ENCODE measurements around the gene UQCR11. TPM values are rescaled to one million over a fixed set of nuclear protein-coding genes. Genes with fewer than 3 reads are reported as not detected.

UQCR11 gene
- polyA plus RNA-seq, 1 donor (not counting 4 experiments of a cell fraction or from before 2014, with no cell fraction given), result 327 TPM

GRCh38 chr19:1634242-1634937, 29.1 kb upstream of the UQCR11 start:
- peaks cover 19 to 27% of the 10 kb centered on the region in 2 experiments for H3K36me3 ChIP-seq (ENCODE audit: control insufficient read depth in 2 of 2, extremely low read depth in 1 of 2, insufficient read depth in 2 of 2, low read length in 2 of 2)
- FAIRE-seq (no peak), DNase-seq (ENCODE audit: low read depth, low spot score) (no peak)
- H3K27me3 ChIP-seq (ENCODE audit: control insufficient read depth, extremely low read depth, insufficient read depth, low read length), result no peaks in the 10 kb centered on the region
- H3K9me1 ChIP-seq (ENCODE audit: control insufficient read depth, extremely low read depth, insufficient read depth, low read length), result no peaks in the 10 kb centered on the region
- H2AFZ ChIP-seq (ENCODE audit: control insufficient read depth, low read length), result no peak overlapping the region
- H3K4me1 ChIP-seq (ENCODE audit: control insufficient read depth, extremely low read depth, insufficient read depth, low read length), result no peaks in the 10 kb centered on the region
- no peak overlapping the region for H3K27ac ChIP-seq (ENCODE audit: control insufficient read depth, insufficient read depth, low read length)
- no peaks in the 10 kb centered on the region for H4K20me1 ChIP-seq (ENCODE audit: control insufficient read depth, extremely low read depth, insufficient read depth, low read length)
- H3K9ac ChIP-seq (ENCODE audit: control insufficient read depth, extremely low read depth, insufficient read depth, low read length), result no peak overlapping the region
- dilution Hi-C loops (cut with MboI; ENCODE audit: extremely low pct_ligation_motif_present, low sequenced_read_pairs), result no loop called here
- H3K9me3 ChIP-seq (ENCODE audit: control insufficient read depth, low read depth, low read length), result no peaks in the 10 kb centered on the region
- no peak overlapping the region for H3K4me2 ChIP-seq (ENCODE audit: control insufficient read depth, extremely low read depth, insufficient read depth, low read depth, low read length)
- TF ChIP-seq EZH2 (IDR thresholded peaks at IDR 0.05; ENCODE audit: low read length), result no peak
- no peak for TF ChIP-seq CTCF (optimal IDR thresholded peaks at IDR 0.05 in 1 of 3, IDR thresholded peaks at IDR 0.05 in 1 of 3, conservative IDR thresholded peaks at IDR 0.05 in 1 of 3; ENCODE audit: extremely low read depth in 1 of 3, insufficient read depth in 2 of 3, low read length in 3 of 3)
- H3K79me2 ChIP-seq (ENCODE audit: control insufficient read depth, insufficient read depth, low read length), result peaks cover 26% of the 10 kb centered on the region
- no peak overlapping the region for H3K4me3 ChIP-seq (ENCODE audit: control insufficient read depth in 2 of 3, extremely low read depth in 1 of 3, insufficient read depth in 2 of 3, low read depth in 1 of 3, low read length in 3 of 3)

GRCh38 chr19:1633269-1633826, 28.1 kb upstream of the UQCR11 start:
- dilution Hi-C loops (cut with MboI; ENCODE audit: extremely low pct_ligation_motif_present, low sequenced_read_pairs), result no loop called here
- Histone ChIP-seq H3K27ac (ENCODE audit: control insufficient read depth, insufficient read depth, low read length) (no peak overlapping the region), H3K27me3 (ENCODE audit: control insufficient read depth, extremely low read depth, insufficient read depth, low read length) (no peaks in the 10 kb centered on the region), H3K4me2 (ENCODE audit: control insufficient read depth, extremely low read depth, insufficient read depth, low read depth, low read length) (no peak overlapping the region), H3K79me2 (ENCODE audit: control insufficient read depth, insufficient read depth, low read length) (peaks cover 18% of the 10 kb centered on the region), H2AFZ (ENCODE audit: control insufficient read depth, low read length) (no peak overlapping the region), H3K9ac (ENCODE audit: control insufficient read depth, extremely low read depth, insufficient read depth, low read length) (no peak overlapping the region), H4K20me1 (ENCODE audit: control insufficient read depth, extremely low read depth, insufficient read depth, low read length) (no peaks in the 10 kb centered on the region), H3K9me3 (ENCODE audit: control insufficient read depth, low read depth, low read length) (no peaks in the 10 kb centered on the region), H3K9me1 (ENCODE audit: control insufficient read depth, extremely low read depth, insufficient read depth, low read length) (no peaks in the 10 kb centered on the region), H3K4me1 (ENCODE audit: control insufficient read depth, extremely low read depth, insufficient read depth, low read length) (no peaks in the 10 kb centered on the region), H3K36me3 (ENCODE audit: control insufficient read depth in 2 of 2, extremely low read depth in 1 of 2, insufficient read depth in 2 of 2, low read length in 2 of 2) (peaks cover 16 to 22% of the 10 kb centered on the region in 2 experiments), H3K4me3 (ENCODE audit: control insufficient read depth in 2 of 3, extremely low read depth in 1 of 3, insufficient read depth in 2 of 3, low read depth in 1 of 3, low read length in 3 of 3) (no peak overlapping the region)
- no peak for TF ChIP-seq EZH2 (IDR thresholded peaks at IDR 0.05; ENCODE audit: low read length)
- TF ChIP-seq CTCF (optimal IDR thresholded peaks at IDR 0.05 in 1 of 3, IDR thresholded peaks at IDR 0.05 in 1 of 3, conservative IDR thresholded peaks at IDR 0.05 in 1 of 3; ENCODE audit: extremely low read depth in 1 of 3, insufficient read depth in 2 of 3, low read length in 3 of 3), result no peak
- DNase-seq (ENCODE audit: low read depth, low spot score), result no peak
- no peak for FAIRE-seq
